ENCODE results near the gene HES6.

The HES6 gene

DNA sequence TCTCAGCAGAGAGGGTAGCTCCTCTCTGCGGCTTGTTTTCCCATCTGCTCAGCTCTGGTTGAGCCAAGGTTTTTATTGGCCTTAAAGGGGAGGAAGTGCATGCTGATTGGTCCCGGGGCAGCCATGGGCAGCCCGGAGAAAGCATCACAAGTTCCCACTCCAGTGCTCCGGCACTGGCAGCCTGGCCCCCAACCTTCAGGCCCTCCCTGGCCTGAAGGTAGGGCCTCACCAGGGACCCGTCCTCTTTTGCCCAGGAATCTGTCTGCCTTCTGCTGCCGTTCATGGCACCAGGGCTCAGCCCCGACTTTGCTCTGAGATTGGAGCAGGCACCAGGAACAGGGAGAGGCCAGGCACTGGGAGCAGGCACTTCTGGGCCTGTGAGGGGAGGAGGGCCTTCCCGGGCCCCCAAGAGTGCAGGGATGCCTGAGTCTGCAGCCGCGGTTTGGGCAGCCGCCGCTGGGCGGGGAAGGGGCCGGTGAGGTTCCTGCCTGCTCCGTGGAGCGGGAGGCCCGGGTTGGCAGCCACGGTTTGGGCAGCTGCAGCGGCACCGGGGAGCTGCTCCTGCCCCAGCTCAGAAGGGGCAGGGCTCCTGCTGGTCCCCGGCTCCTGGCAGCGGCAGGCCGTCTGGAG, 18.8 kb downstream of the HES6 start:
- H3K27ac ChIP-seq (ENCODE audit: low read length): no peak overlapping the region
- no peak overlapping the region for H2AFZ ChIP-seq (ENCODE audit: low read length)
- H3F3A ChIP-seq (ENCODE audit: insufficient read depth, low read length): no peaks in the 10 kb centered on the region
- no peaks in the 10 kb centered on the region for H3K36me3 ChIP-seq (replicated peaks; ENCODE audit: insufficient read depth, low read length)
- H3K27me3 ChIP-seq (replicated peaks; ENCODE audit: insufficient read depth, low read length): no peaks in the 10 kb centered on the region
- H3K4me1 ChIP-seq (ENCODE audit: low read length): no peaks in the 10 kb centered on the region
- TF ChIP-seq EZH2 (optimal IDR thresholded peaks at IDR 0.05; ENCODE audit: low read depth, low read length): no peak
- TF ChIP-seq, protein P1, sequence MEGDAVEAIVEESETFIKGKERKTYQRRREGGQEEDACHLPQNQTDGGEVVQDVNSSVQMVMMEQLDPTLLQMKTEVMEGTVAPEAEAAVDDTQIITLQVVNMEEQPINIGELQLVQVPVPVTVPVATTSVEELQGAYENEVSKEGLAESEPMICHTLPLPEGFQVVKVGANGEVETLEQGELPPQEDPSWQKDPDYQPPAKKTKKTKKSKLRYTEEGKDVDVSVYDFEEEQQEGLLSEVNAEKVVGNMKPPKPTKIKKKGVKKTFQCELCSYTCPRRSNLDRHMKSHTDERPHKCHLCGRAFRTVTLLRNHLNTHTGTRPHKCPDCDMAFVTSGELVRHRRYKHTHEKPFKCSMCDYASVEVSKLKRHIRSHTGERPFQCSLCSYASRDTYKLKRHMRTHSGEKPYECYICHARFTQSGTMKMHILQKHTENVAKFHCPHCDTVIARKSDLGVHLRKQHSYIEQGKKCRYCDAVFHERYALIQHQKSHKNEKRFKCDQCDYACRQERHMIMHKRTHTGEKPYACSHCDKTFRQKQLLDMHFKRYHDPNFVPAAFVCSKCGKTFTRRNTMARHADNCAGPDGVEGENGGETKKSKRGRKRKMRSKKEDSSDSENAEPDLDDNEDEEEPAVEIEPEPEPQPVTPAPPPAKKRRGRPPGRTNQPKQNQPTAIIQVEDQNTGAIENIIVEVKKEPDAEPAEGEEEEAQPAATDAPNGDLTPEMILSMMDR (IDR thresholded peaks at IDR 0.05; ENCODE audit: low read length): no peak
- H3K9ac ChIP-seq (ENCODE audit: low read length): no peak overlapping the region
- H3K4me2 ChIP-seq (ENCODE audit: low read depth, low read length): no peak overlapping the region
- H3K4me3 ChIP-seq (ENCODE audit: low read length): no peak overlapping the region
- H4K20me1 ChIP-seq (ENCODE audit: insufficient read depth, low read length): no peaks in the 10 kb centered on the region
- no peaks in the 10 kb centered on the region for H3K79me2 ChIP-seq (ENCODE audit: low read length)
- no peak for DNase-seq
- H3K9me3 ChIP-seq (replicated peaks; ENCODE audit: insufficient read depth, low read length): no peaks in the 10 kb centered on the region
- H3K9me2 ChIP-seq (replicated peaks; ENCODE audit: insufficient read depth, low read length): no peaks in the 10 kb centered on the region

- TF ChIP-seq EZH2phosphoT487 (IDR thresholded peaks at IDR 0.05; ENCODE audit: low read length) (no peak), EZH2 (optimal IDR thresholded peaks at IDR 0.05; ENCODE audit: low read depth, low read length) (no peak)
- TF ChIP-seq, protein P1 (IDR thresholded peaks at IDR 0.05; ENCODE audit: low read length): no peak
- DNase-seq: no peak
- Histone ChIP-seq H3K9me2 (replicated peaks; ENCODE audit: insufficient read depth, low read length) (no peaks in the 10 kb centered on the region), H3K4me2 (ENCODE audit: low read depth, low read length) (no peak overlapping the region), H3K9ac (ENCODE audit: low read length) (no peak overlapping the region), H3K9me3 (replicated peaks; ENCODE audit: insufficient read depth, low read length) (no peaks in the 10 kb centered on the region), H3K4me3 (ENCODE audit: low read length) (no peak overlapping the region), H4K20me1 (ENCODE audit: insufficient read depth, low read length) (no peaks in the 10 kb centered on the region), H3K4me1 (ENCODE audit: low read length) (no peaks in the 10 kb centered on the region), H2AFZ (ENCODE audit: low read length) (no peak overlapping the region), H3K79me2 (ENCODE audit: low read length) (no peaks in the 10 kb centered on the region), H3K27ac (ENCODE audit: low read length) (no peak overlapping the region), H3K36me3 (replicated peaks; ENCODE audit: insufficient read depth, low read length) (no peaks in the 10 kb centered on the region), H3K27me3 (replicated peaks; ENCODE audit: insufficient read depth, low read length) (no peaks in the 10 kb centered on the region), H3F3A (ENCODE audit: insufficient read depth, low read length) (no peaks in the 10 kb centered on the region)
Observed at GRCh38 chr2:238220274-238220891, 19.5 kb downstream of the HES6 start.

- Histone ChIP-seq H4K20me1 (ENCODE audit: insufficient read depth, low read length) (no peaks in the 10 kb centered on the region), H3K79me2 (ENCODE audit: low read length) (no peaks in the 10 kb centered on the region), H3K27ac (ENCODE audit: low read length) (no peak overlapping the region), H3K36me3 (replicated peaks; ENCODE audit: insufficient read depth, low read length) (no peaks in the 10 kb centered on the region), H3K4me1 (ENCODE audit: low read length) (no peaks in the 10 kb centered on the region), H3K4me2 (ENCODE audit: low read depth, low read length) (no peak overlapping the region), H3K4me3 (ENCODE audit: low read length) (no peak overlapping the region), H3F3A (ENCODE audit: insufficient read depth, low read length) (no peaks in the 10 kb centered on the region), H3K9me2 (replicated peaks; ENCODE audit: insufficient read depth, low read length) (no peaks in the 10 kb centered on the region), H2AFZ (ENCODE audit: low read length) (no peak overlapping the region), H3K9me3 (replicated peaks; ENCODE audit: insufficient read depth, low read length) (no peaks in the 10 kb centered on the region), H3K9ac (ENCODE audit: low read length) (no peak overlapping the region), H3K27me3 (replicated peaks; ENCODE audit: insufficient read depth, low read length) (no peaks in the 10 kb centered on the region)
- no peak for TF ChIP-seq EZH2 (optimal IDR thresholded peaks at IDR 0.05; ENCODE audit: low read depth, low read length)
- no peak for DNase-seq
Observed at GRCh38 chr2:238216651-238217184, 23.1 kb downstream of the HES6 start.

GRCh38 chr2:238207006-238207405, 32.8 kb downstream of the HES6 start:
- no peak overlapping the region for H2AFZ ChIP-seq (ENCODE audit: low read length)
- no peak overlapping the region for H3K27ac ChIP-seq (ENCODE audit: low read length)

More at GRCh38 chr2:238207006-238207405, 32.8 kb downstream of the HES6 start:
- H3K4me3 ChIP-seq (ENCODE audit: low read length): no peak overlapping the region
- no peaks in the 10 kb centered on the region for H3K9me2 ChIP-seq (replicated peaks; ENCODE audit: insufficient read depth, low read length)
- DNase-seq: no peak
- H3K9me3 ChIP-seq (replicated peaks; ENCODE audit: insufficient read depth, low read length): no peaks in the 10 kb centered on the region
- H3F3A ChIP-seq (ENCODE audit: insufficient read depth, low read length): no peaks in the 10 kb centered on the region
- H3K9ac ChIP-seq (ENCODE audit: low read length): no peak overlapping the region
- no peaks in the 10 kb centered on the region for H3K27me3 ChIP-seq (replicated peaks; ENCODE audit: insufficient read depth, low read length)
- peaks cover 11% of the 10 kb centered on the region for H3K79me2 ChIP-seq (ENCODE audit: low read length)
- peak overlapping the region; percentile 57 for H3K4me2 ChIP-seq (ENCODE audit: low read depth, low read length)
- TF ChIP-seq, protein P1 (IDR thresholded peaks at IDR 0.05; ENCODE audit: low read length): no peak
- TF ChIP-seq EZH2 (optimal IDR thresholded peaks at IDR 0.05; ENCODE audit: low read depth, low read length) (no peak), EZH2phosphoT487 (IDR thresholded peaks at IDR 0.05; ENCODE audit: low read length) (no peak)
- H3K36me3 ChIP-seq (replicated peaks; ENCODE audit: insufficient read depth, low read length): no peaks in the 10 kb centered on the region
- H3K4me1 ChIP-seq (ENCODE audit: low read length): peaks cover 14% of the 10 kb centered on the region
- H4K20me1 ChIP-seq (ENCODE audit: insufficient read depth, low read length): peaks cover 6% of the 10 kb centered on the region; the same call in 1 of the 2 replicates

Data from MM.1S (cell line).